Fibroblast of mammary gland (primary cell): ENCODE data around the gene ZFYVE9.
A peak's percentile ranks its signal among the peaks of the same experiment; 100 is the strongest.

Experiments
- DNase-seq: peaks from one replicate; pipeline ENCODE4 v3.0.0-alpha.2; 2010; ENCODE audit warnings: low read depth
- H3K4me3 ChIP-seq: 2 replicates; pipeline ENCODE4 v1.5.1; 2011; ENCODE audit warnings: low read depth, mild to moderate bottlenecking, low read length, moderate library complexity; ENCODE audit not compliant: control insufficient read depth
- CTCF ChIP-seq: conservative IDR thresholded peaks from 2 replicates; pipeline ENCODE4 v1.5.1; 2011; ENCODE audit warnings: low read depth, low read length, inconsistent platforms; ENCODE audit not compliant: control insufficient read depth, insufficient read depth

Gene ZFYVE9

GRCh38 chr1:52348704-52349300, 206.9 kb downstream of the ZFYVE9 start:
- DNase-seq: peak; percentile 24

GRCh38 chr1:52352690-52353089, 210.8 kb downstream of the ZFYVE9 start:
- no peak for TF ChIP-seq CTCF
- DNase-seq: no peak
- no peak overlapping the region for H3K4me3 ChIP-seq

More at GRCh38 chr1:52348704-52349300, 206.9 kb downstream of the ZFYVE9 start:
- H3K4me3 ChIP-seq: no peak overlapping the region
- TF ChIP-seq CTCF: peak; percentile 15

- DNase-seq: no peak
- no peak for TF ChIP-seq CTCF
- no peak overlapping the region for H3K4me3 ChIP-seq
These were observed 213.5 kb downstream of the ZFYVE9 start for GRCh38 chr1:52355436-52355835.

GRCh38 chr1:52355847-52356505, 214.1 kb downstream of the ZFYVE9 start:
- DNase-seq: no peak
- no peak for TF ChIP-seq CTCF
- H3K4me3 ChIP-seq: no peak overlapping the region

- no peak overlapping the region for H3K4me3 ChIP-seq
- no peak for TF ChIP-seq CTCF
- no peak for DNase-seq
These were observed 215.0 kb downstream of the ZFYVE9 start for GRCh38 chr1:52356818-52357355.

GRCh38 chr1:52357397-52357796, 215.5 kb downstream of the ZFYVE9 start:
- H3K4me3 ChIP-seq: no peak overlapping the region
- DNase-seq: no peak
- TF ChIP-seq CTCF: no peak
